H9 (cell line): ENCODE data around the gene C11orf21. TPM values are rescaled to one million over a fixed set of nuclear protein-coding genes. Genes with fewer than 3 reads are reported as not detected.

Experiments used
- DNase-seq: peaks from one replicate; pipeline ENCODE4 v3.0.0-alpha.2; 2017
- H2AFZ ChIP-seq: one replicate; pipeline ENCODE4 v1.6.1; 2013; ENCODE audit warnings: mild to moderate bottlenecking, low read length, control low read depth, moderate library complexity
- H2AK5ac ChIP-seq: 2 replicates; pipeline ENCODE4 v1.6.1; 2013; ENCODE audit warnings: low read length, control low read depth, mixed read lengths; ENCODE audit not compliant: insufficient read length
- H2BK120ac ChIP-seq: one replicate; pipeline ENCODE4 v1.6.1; 2013; ENCODE audit warnings: low read depth, mild to moderate bottlenecking, low read length, control low read depth, inconsistent platforms; ENCODE audit not compliant: poor library complexity, severe bottlenecking
- H2BK12ac ChIP-seq: 2 replicates; pipeline ENCODE4 v1.6.1; 2013; ENCODE audit warnings: low read length, control low read depth, mixed read lengths, low read depth; ENCODE audit not compliant: insufficient read length
- H2BK15ac ChIP-seq: 2 replicates; pipeline ENCODE4 v1.6.1; 2013; ENCODE audit warnings: low read depth, low read length, control low read depth
- H2BK20ac ChIP-seq: one replicate; pipeline ENCODE4 v1.6.1; 2013; ENCODE audit warnings: low read depth, mild to moderate bottlenecking, low read length, control low read depth, inconsistent platforms; ENCODE audit not compliant: poor library complexity, severe bottlenecking
- H2BK5ac ChIP-seq: 2 replicates; pipeline ENCODE4 v1.6.1; 2013; ENCODE audit warnings: low read length, control low read depth, mixed read lengths; ENCODE audit not compliant: insufficient read length
- H3K14ac ChIP-seq: 2 replicates; pipeline ENCODE4 v1.6.1; 2013; ENCODE audit warnings: low read length, control low read depth; ENCODE audit not compliant: insufficient read depth
- H3K18ac ChIP-seq: 2 replicates; pipeline ENCODE4 v1.6.1; 2013; ENCODE audit warnings: low read depth, mild to moderate bottlenecking, mixed read lengths, low read length, control low read depth; ENCODE audit not compliant: insufficient read length
- H3K23ac ChIP-seq: 2 replicates; pipeline ENCODE4 v1.6.1; 2013; ENCODE audit warnings: low read length, control low read depth, mixed read lengths, low read depth; ENCODE audit not compliant: insufficient read length
- H3K23me2 ChIP-seq: 2 replicates; pipeline ENCODE4 v1.6.1; 2013; ENCODE audit warnings: low read depth, mild to moderate bottlenecking, mixed read lengths, low read length, control low read depth; ENCODE audit not compliant: insufficient read length, poor library complexity, severe bottlenecking
- H3K27ac ChIP-seq: 2 replicates; pipeline ENCODE4 v1.5.1; 2013; ENCODE audit warnings: low read length, control low read depth, mixed read lengths, low read depth; ENCODE audit not compliant: insufficient read length
- H3K27me3 ChIP-seq: 2 replicates; pipeline ENCODE4 v1.6.1; 2013; ENCODE audit warnings: low read length, control low read depth, inconsistent platforms; ENCODE audit not compliant: insufficient read depth
- H3K4ac ChIP-seq: 2 replicates; pipeline ENCODE4 v1.6.1; 2013; ENCODE audit warnings: low read depth, mild to moderate bottlenecking, control low read depth, inconsistent platforms, low read length, moderate library complexity
- H3K4me1 ChIP-seq: 2 replicates; pipeline ENCODE4 v1.6.1; 2013; ENCODE audit warnings: low read length, control low read depth, inconsistent platforms; ENCODE audit not compliant: insufficient read depth
- H3K4me2 ChIP-seq: 2 replicates; pipeline ENCODE4 v1.6.1; 2013; ENCODE audit warnings: low read length, control low read depth, mixed read lengths; ENCODE audit not compliant: insufficient read length, insufficient read depth
- H3K56ac ChIP-seq: 2 replicates; pipeline ENCODE4 v1.6.1; 2013; ENCODE audit warnings: low read depth, mild to moderate bottlenecking, mixed read lengths, low read length, control low read depth; ENCODE audit not compliant: insufficient read length
- H3K79me1 ChIP-seq: 2 replicates; pipeline ENCODE4 v1.6.1; 2013; ENCODE audit warnings: low read depth, mild to moderate bottlenecking, moderate library complexity, low read length, control low read depth, inconsistent platforms; ENCODE audit not compliant: insufficient read depth, poor library complexity, severe bottlenecking
- H3K79me2 ChIP-seq: 2 replicates; pipeline ENCODE4 v1.6.1; 2013; ENCODE audit warnings: low read length, control low read depth, inconsistent platforms; ENCODE audit not compliant: insufficient read depth
- H3K9ac ChIP-seq: 2 replicates; pipeline ENCODE4 v1.6.1; 2013; ENCODE audit warnings: low read length, control low read depth, mixed read lengths; ENCODE audit not compliant: insufficient read length; ENCODE audit errors: extremely low read depth
- H3K9me3 ChIP-seq: one replicate; pipeline ENCODE4 v1.6.1; 2013; ENCODE audit warnings: low read depth, low read length, inconsistent platforms; ENCODE audit not compliant: control insufficient read depth
- H3T11ph ChIP-seq: one replicate; pipeline ENCODE4 v1.6.1; 2013; ENCODE audit warnings: mild to moderate bottlenecking, low read length, control low read depth, inconsistent platforms
- H4K20me1 ChIP-seq: one replicate; pipeline ENCODE4 v1.6.1; 2013; ENCODE audit not compliant: control insufficient read depth, insufficient read length, insufficient read depth
- H4K5ac ChIP-seq: 2 replicates; pipeline ENCODE4 v1.6.1; 2013; ENCODE audit warnings: low read depth, mild to moderate bottlenecking, mixed read lengths, low read length, control low read depth; ENCODE audit not compliant: insufficient read length
- H4K8ac ChIP-seq: replicated peaks from 2 replicates; pipeline ENCODE4 v1.6.1; 2013; ENCODE audit warnings: low read length, control low read depth, mixed read lengths, low read depth; ENCODE audit not compliant: insufficient read length
- H4K91ac ChIP-seq: 2 replicates; pipeline ENCODE4 v1.6.1; 2013; ENCODE audit warnings: low read depth, mild to moderate bottlenecking, moderate library complexity, mixed read lengths, low read length, control low read depth; ENCODE audit not compliant: insufficient read length
- H3K27ac Mint-ChIP-seq, 3 experiments: 2 replicates in 2 of 3; 3 replicates in 1 of 3; pipeline ENCODE4 v1.8.0; 2020 to 2021; ENCODE audit warnings: mixed read lengths in 3 of 3, mild to moderate bottlenecking in 1 of 3, moderate library complexity in 1 of 3
- H3K27me3 Mint-ChIP-seq: 2 replicates; pipeline ENCODE4 v1.8.0; 2021; ENCODE audit warnings: low read depth, mild to moderate bottlenecking, moderate library complexity, mixed read lengths
- H3K36me3 Mint-ChIP-seq, 3 experiments: 2 replicates in 2 of 3; 3 replicates in 1 of 3; pipeline ENCODE4 v1.8.0; 2020 to 2021; ENCODE audit warnings: low read depth in 3 of 3, mixed read lengths in 3 of 3; ENCODE audit not compliant: insufficient read depth in 1 of 3
- H3K4me1 Mint-ChIP-seq, 2 experiments: 2 replicates each; pipeline ENCODE4 v1.8.0; 2020; ENCODE audit warnings: mixed read lengths in 2 of 2
- H3K4me3 Mint-ChIP-seq, 2 experiments: 2 replicates in 1 of 2; 3 replicates in 1 of 2; pipeline ENCODE4 v1.8.0; 2020 to 2021; ENCODE audit warnings: mild to moderate bottlenecking in 2 of 2, mixed read lengths in 2 of 2, moderate library complexity in 1 of 2
- H3K9me3 Mint-ChIP-seq, 2 experiments: 2 replicates in 1 of 2; 3 replicates in 1 of 2; pipeline ENCODE4 v1.8.0; 2020; ENCODE audit warnings: mild to moderate bottlenecking in 2 of 2, mixed read lengths in 2 of 2, moderate library complexity in 1 of 2
- WGBS: extraction: QIAGEN DNeasy Blood & Tissue Kit; methylation state at CpG from one replicate; pipeline ENCODE4 v1.1.7; 2013; ENCODE audit warnings: missing lambda C conversion rate, low lambda C conversion rate, mixed read lengths; ENCODE audit not compliant: insufficient read length; ENCODE audit errors: extremely low coverage; 5-methylcytosine and 5-hydroxymethylcytosine counted together
- total RNA-seq: library from RNA; stranded (reverse); gene quantifications from 2 replicates; pipeline ENCODE4 v1.2.1, GENCODE V29; 2021
- TF ChIP-seq, protein P1 (sequence below): fragments of 200-600 bp; sonication (generic); conservative IDR thresholded peaks from 3 replicates; pipeline ENCODE4 v1.8.0; 2021; ENCODE audit warnings: antibody characterized with exemption, mild to moderate bottlenecking

C11orf21 gene
- total RNA-seq, 1 experiment from 2014 or later, result not detected

DNA sequence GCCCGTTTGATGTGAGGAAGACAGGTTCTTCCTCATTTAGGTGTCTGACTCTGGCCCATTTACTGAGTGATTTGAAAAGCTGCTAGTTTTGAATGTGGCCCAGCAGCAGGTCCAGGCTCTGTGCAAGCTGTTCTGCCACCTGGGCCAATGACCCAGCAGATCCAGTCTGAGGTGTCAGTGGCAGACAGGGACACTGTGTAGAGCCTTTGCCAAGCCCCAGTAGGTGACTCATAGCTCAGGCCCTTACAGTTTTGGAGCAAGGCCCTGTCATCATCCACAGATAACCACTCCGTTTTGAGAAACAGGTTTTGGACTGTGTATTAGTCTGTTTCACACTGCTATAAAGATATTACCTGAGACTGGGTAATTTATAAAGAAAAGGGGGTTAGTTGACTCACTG is 24.0 kb upstream of the C11orf21 start:
- Histone ChIP-seq H3K4me2 (no peak overlapping the region), H4K91ac (no peak overlapping the region), H3T11ph (no peak overlapping the region), H4K5ac (no peak overlapping the region), H3K79me2 (no peaks in the 10 kb centered on the region), H2BK15ac (no peak overlapping the region), H2BK20ac (no peak overlapping the region), H3K9me3 (no peaks in the 10 kb centered on the region), H3K56ac (no peak overlapping the region), H3K4ac (no peak overlapping the region), H2AK5ac (no peak overlapping the region), H2BK5ac (no peak overlapping the region), H3K23ac (no peak overlapping the region), H2BK120ac (no peak overlapping the region), H3K9ac (no peak overlapping the region), H2AFZ (no peak overlapping the region), H4K8ac (no peak overlapping the region), H3K79me1 (no peaks in the 10 kb centered on the region), H4K20me1 (no peaks in the 10 kb centered on the region), H3K27ac (no peak overlapping the region), H3K18ac (no peak overlapping the region), H3K14ac (no peak overlapping the region), H2BK12ac (no peak overlapping the region), H3K23me2 (no peaks in the 10 kb centered on the region), H3K27me3 (no peaks in the 10 kb centered on the region; the same call in 1 of the 2 replicates), H3K4me1 (no peaks in the 10 kb centered on the region)
- no peak for DNase-seq
- TF ChIP-seq, protein P1, sequence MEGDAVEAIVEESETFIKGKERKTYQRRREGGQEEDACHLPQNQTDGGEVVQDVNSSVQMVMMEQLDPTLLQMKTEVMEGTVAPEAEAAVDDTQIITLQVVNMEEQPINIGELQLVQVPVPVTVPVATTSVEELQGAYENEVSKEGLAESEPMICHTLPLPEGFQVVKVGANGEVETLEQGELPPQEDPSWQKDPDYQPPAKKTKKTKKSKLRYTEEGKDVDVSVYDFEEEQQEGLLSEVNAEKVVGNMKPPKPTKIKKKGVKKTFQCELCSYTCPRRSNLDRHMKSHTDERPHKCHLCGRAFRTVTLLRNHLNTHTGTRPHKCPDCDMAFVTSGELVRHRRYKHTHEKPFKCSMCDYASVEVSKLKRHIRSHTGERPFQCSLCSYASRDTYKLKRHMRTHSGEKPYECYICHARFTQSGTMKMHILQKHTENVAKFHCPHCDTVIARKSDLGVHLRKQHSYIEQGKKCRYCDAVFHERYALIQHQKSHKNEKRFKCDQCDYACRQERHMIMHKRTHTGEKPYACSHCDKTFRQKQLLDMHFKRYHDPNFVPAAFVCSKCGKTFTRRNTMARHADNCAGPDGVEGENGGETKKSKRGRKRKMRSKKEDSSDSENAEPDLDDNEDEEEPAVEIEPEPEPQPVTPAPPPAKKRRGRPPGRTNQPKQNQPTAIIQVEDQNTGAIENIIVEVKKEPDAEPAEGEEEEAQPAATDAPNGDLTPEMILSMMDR, result no peak
- Mint-ChIP-seq H3K4me3 (no peak overlapping the region), H3K36me3 (peaks cover 4 to 10% (median 7%) of the 10 kb centered on the region in 3 experiments; a peak in 5 of 7 replicates), H3K9me3 (peaks cover 12 to 21% of the 10 kb centered on the region in 2 experiments), H3K27me3 (peaks cover 55% of the 10 kb centered on the region), H3K27ac (no peak overlapping the region), H3K4me1 (peaks cover 11 to 14% of the 10 kb centered on the region in 2 experiments; a peak in 3 of 4 replicates)
- WGBS, result no CpG with 5 or more reads among the region's 2 CpGs
